ENCODE results near the gene FUS. TPM values are rescaled to one million over a fixed set of nuclear protein-coding genes. Genes with fewer than 3 reads are reported as not detected.

Gene FUS
- total and polyA plus RNA-seq, 2 of the 8 experiments (the other 6 are each of a cell fraction or from before 2014, with no cell fraction given) = 484 to 685 TPM

DNA sequence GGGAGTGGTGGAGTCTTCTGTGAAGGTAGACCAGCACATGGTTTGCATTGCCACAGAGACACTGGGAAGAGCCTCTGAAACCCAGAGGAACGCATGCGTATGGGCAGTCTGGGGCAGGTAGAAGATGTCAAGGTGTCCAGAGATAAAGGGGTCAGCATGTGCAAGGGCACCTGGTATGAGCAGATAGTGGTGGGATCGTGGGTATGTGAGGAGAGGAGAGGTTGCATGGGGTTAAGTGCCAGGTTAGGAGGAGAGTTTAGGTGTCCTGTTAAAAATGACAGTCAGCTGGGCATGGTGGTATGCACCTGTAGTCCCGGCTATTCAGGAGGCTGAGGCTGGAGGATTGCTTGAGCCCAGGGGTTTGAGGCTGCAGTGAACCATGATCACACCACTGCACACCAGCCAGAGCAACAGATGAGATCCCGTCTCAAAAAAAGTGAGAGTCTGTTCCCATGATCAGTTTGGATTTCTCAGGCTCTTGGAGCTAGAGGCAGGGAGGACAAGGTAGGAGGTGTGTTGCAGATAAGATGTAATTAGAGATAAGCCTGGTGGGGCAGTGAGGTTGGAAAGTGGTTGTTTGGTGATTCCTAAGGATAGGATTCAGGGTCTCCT lies 19.6 kb downstream of the FUS start:
- no peak overlapping the region for H3K9ac ChIP-seq (replicated peaks in 1 of 4; ENCODE audit: extremely low read depth in 1 of 4, low read depth in 3 of 4, low read length in 3 of 4)
- H2BK5ac ChIP-seq (ENCODE audit: low read depth, low read length) = no peak overlapping the region
- ChIA-PET POLR2A (ENCODE audit: partially characterized antibody) (interaction anchor here (2.9 to 24.0 kb wide), 5 partner anchors 2 to 133 kb away, joined by 23 to 430 read pairs (median 407); partner anchors contain the start of genes FUS, PYCARD, PYDC1 and TRIM72), CTCF (ENCODE audit: partially characterized antibody) (interaction anchor here (2.1 to 2.2 kb wide), 3 partner anchors 134 to 251 kb away, joined by 5 to 10 read pairs (median 8); no protein-coding TSS in a partner anchor)
- H4K8ac ChIP-seq (ENCODE audit: extremely low read depth, insufficient read depth, low read length) = no peak overlapping the region
- H3K14ac ChIP-seq (ENCODE audit: insufficient read length) = no peak overlapping the region
- no peak overlapping the region for H2AFZ ChIP-seq (ENCODE audit: low read length)
- H4K20me1 ChIP-seq (replicated peaks in 1 of 2; ENCODE audit: control insufficient read depth in 1 of 2, insufficient read depth in 2 of 2, low read length in 2 of 2) = peaks cover 4 to 17% of the 10 kb centered on the region in 2 experiments
- H3K79me2 ChIP-seq (ENCODE audit: control insufficient read depth in 1 of 2, insufficient read depth in 2 of 2, low read length in 2 of 2) = 0 out of 4 replicates have a peak, but pooled peaks cover 0 to 3% of the 10 kb centered on the region in 2 experiments
- no peak overlapping the region for H2BK120ac ChIP-seq (replicated peaks; ENCODE audit: low read depth, low read length)
- DNase-seq (ENCODE audit: low read depth in 1 of 2, low spot score in 2 of 2) (no peak), FAIRE-seq (no peak)
- no peak overlapping the region for H2AK5ac ChIP-seq (ENCODE audit: low read depth, low read length)
- H3K4ac ChIP-seq (replicated peaks; ENCODE audit: insufficient read length, low read depth, low read length) = no peak overlapping the region
- peaks cover 9% of the 10 kb centered on the region for H3K79me1 ChIP-seq (ENCODE audit: low read depth, low read length)
- no peak overlapping the region for H2BK12ac ChIP-seq (ENCODE audit: low read depth, low read length)
- no peak overlapping the region for H4K5ac ChIP-seq (ENCODE audit: insufficient read length, low read depth, low read length)
- no peaks in the 10 kb centered on the region for H3K9me3 ChIP-seq (ENCODE audit: insufficient read depth in 2 of 2, low read depth in 1 of 2, low read length in 1 of 2)
- 84% methylated on average over 5 of the region's 5 CpGs; no CpG with 5 or more reads in 1 of the 2 experiments for WGBS, 2 experiments (ENCODE audit: extremely low coverage in 1 of 2, insufficient coverage in 1 of 2, insufficient read length in 1 of 2, insufficient replicate concordance in 2 of 2, low coverage in 1 of 2, low lambda C conversion rate in 2 of 2, missing lambda C conversion rate in 1 of 2)
- H3K27ac ChIP-seq (ENCODE audit: low read depth, low read length) = no peak overlapping the region
- H3K4me3 ChIP-seq (ENCODE audit: extremely low read depth in 1 of 4, insufficient read depth in 2 of 4, low read depth in 3 of 4, low read length in 4 of 4) = no peak overlapping the region
- H4K91ac ChIP-seq (replicated peaks; ENCODE audit: insufficient read length, low read length) = no peak overlapping the region
- no peak overlapping the region for H3K56ac ChIP-seq (replicated peaks; ENCODE audit: insufficient read length, low read depth, low read length)
- H2BK20ac ChIP-seq (ENCODE audit: low read length) = no peak overlapping the region
- no peak overlapping the region for H3K23ac ChIP-seq (ENCODE audit: insufficient read length)
- no peak overlapping the region for H3K4me2 ChIP-seq (ENCODE audit: insufficient read depth in 1 of 2, low read depth in 2 of 2, low read length in 2 of 2)
- H3K18ac ChIP-seq (ENCODE audit: extremely low read depth, low read length) = no peak overlapping the region
- H3K23me2 ChIP-seq (ENCODE audit: low read depth, low read length) = peaks cover 15% of the 10 kb centered on the region; the same call in 1 of the 2 replicates
- H3K4me1 ChIP-seq (replicated peaks in 1 of 4; ENCODE audit: control insufficient read depth in 3 of 4, insufficient read depth in 4 of 4, low read length in 3 of 4) = peaks cover 0 to 7% (median 4%) of the 10 kb centered on the region in 4 experiments; a peak in 5 of 7 replicates
- TF ChIP-seq KDM5A (IDR thresholded peaks at IDR 0.05; ENCODE audit: low read length) = no peak
- TF ChIP-seq JUND (IDR thresholded peaks at IDR 0.05; ENCODE audit: low read length) = no peak
- TF ChIP-seq POLR2AphosphoS5 (IDR thresholded peaks at IDR 0.05; ENCODE audit: low read depth, low read length) = peak; percentile 30
- peaks cover 5 to 21% (median 20%) of the 10 kb centered on the region in 4 experiments for H3K36me3 ChIP-seq (ENCODE audit: control insufficient read depth in 2 of 4, insufficient read depth in 4 of 4, low read length in 3 of 4)
- H3K27me3 ChIP-seq (replicated peaks in 1 of 4; ENCODE audit: control insufficient read depth in 3 of 4, extremely low read depth in 1 of 4, insufficient read depth in 3 of 4, low read length in 3 of 4) = peaks cover 0 to 6% (median 3%) of the 10 kb centered on the region in 4 experiments; a peak in 3 of 7 replicates
- H2BK15ac ChIP-seq (ENCODE audit: low read length) = no peak overlapping the region
